GM12878 (cell line): ENCODE results near the gene FBXL19. TPM values are rescaled to one million over a fixed set of nuclear protein-coding genes. Genes with fewer than 3 reads are reported as not detected.

Source experiments
- ATAC-seq: fragments of 200-7000 bp; cut with Tn5 transposase; 3 replicates; pipeline ENCODE4 v1.9.1; 2020; ENCODE audit warnings: mild to moderate bottlenecking, moderate library complexity
- BruUV-seq: library from RNA; stranded (reverse); fragments of 400-500 nt; replicated peaks from 2 replicates; lab custom pipeline; 2021; lab: Mats Ljungman, UMichigan
- CTCF ChIA-PET: fragments of 300-600 bp; sonication (Branson Sonifier 250); formaldehyde crosslinking; extraction: SDS; loops from one replicate; lab custom pipeline; 2021; ENCODE audit warnings: inconsistent platforms; lab: Yijun Ruan, JAX
- POLR2A ChIA-PET: fragments of 350-600 bp; formaldehyde crosslinking; extraction: SDS; loops from one replicate; lab custom pipeline; 2021; ENCODE audit warnings: inconsistent platforms; lab: Charles Lee
- RAD21 ChIA-PET: fragments of 300-600 bp; sonication (Branson Sonifier 250); formaldehyde crosslinking; loops from one replicate; lab custom pipeline; 2023; ENCODE audit warnings: antibody characterized with exemption; ENCODE audit not compliant: unreplicated experiment; lab: Charles Lee
- SMC1A ChIA-PET: fragments of 300-600 bp; sonication (Branson Sonifier 250); formaldehyde crosslinking; loops from one replicate; lab custom pipeline; 2023; ENCODE audit not compliant: unreplicated experiment, uncharacterized antibody; lab: Charles Lee
- DNase-seq: peaks from one replicate; pipeline ENCODE4 v3.0.0-alpha.2; 2011; ENCODE audit warnings: low read depth, low spot score
- FAIRE-seq: peaks from 3 replicates; lab custom pipeline; 2011; peaks lifted over from hg19 to GRCh38; lab: Jason Lieb, UNC
- H2AFZ ChIP-seq: 2 replicates; pipeline ENCODE4 v1.6.0; 2011; ENCODE audit warnings: low read depth, low read length, control low read depth; ENCODE audit not compliant: control insufficient read depth
- H3K27ac ChIP-seq: 2 replicates; pipeline ENCODE4 v1.5.1; 2011; ENCODE audit warnings: control low read depth; ENCODE audit not compliant: control insufficient read depth, insufficient read depth
- H3K27me3 ChIP-seq, 2 experiments: replicated peaks in 1 of 2; 2 replicates each; pipeline versions ENCODE4 v1.6.0 to v1.6.1; 2011; ENCODE audit warnings: low read length in 1 of 2; ENCODE audit not compliant: control insufficient read depth in 2 of 2, insufficient read depth in 2 of 2
- H3K36me3 ChIP-seq, 2 experiments: 2 replicates each; pipeline ENCODE4 v1.5.1; 2011; ENCODE audit warnings: low read length in 1 of 2; ENCODE audit not compliant: control insufficient read depth in 2 of 2, insufficient read depth in 2 of 2
- H3K4me1 ChIP-seq: 2 replicates; pipeline ENCODE4 v1.6.1; 2011; ENCODE audit warnings: mild to moderate bottlenecking, low read length, moderate library complexity, mixed read lengths; ENCODE audit not compliant: control insufficient read depth, insufficient read depth
- H3K4me2 ChIP-seq: 2 replicates; pipeline ENCODE4 v1.6.0; 2011; ENCODE audit warnings: control low read depth; ENCODE audit not compliant: control insufficient read depth, insufficient read depth
- H3K4me3 ChIP-seq: fragments of 200-600 bp; sonication (generic); 2 replicates; pipeline ENCODE4 v1.5.1; 2016
- H3K79me2 ChIP-seq: 2 replicates; pipeline ENCODE4 v1.6.0; 2011; ENCODE audit warnings: low read length; ENCODE audit not compliant: control insufficient read depth, insufficient read depth
- H3K9ac ChIP-seq: 2 replicates; pipeline ENCODE4 v1.8.0; 2011; ENCODE audit warnings: low read length, control low read depth, mixed read lengths; ENCODE audit not compliant: control insufficient read depth, insufficient read depth
- H3K9me3 ChIP-seq: replicated peaks from 3 replicates; pipeline ENCODE4 v1.5.1; 2011; ENCODE audit warnings: mild to moderate bottlenecking, low read length; ENCODE audit not compliant: control insufficient read depth, insufficient read depth
- H4K20me1 ChIP-seq: 2 replicates; pipeline ENCODE4 v1.6.0; 2011; ENCODE audit not compliant: control insufficient read depth, insufficient read depth
- CBX5 ChIP-seq: sonication (generic); IDR thresholded peaks from 2 replicates; pipeline ENCODE4 v1.6.1; 2016; ENCODE audit warnings: low read depth, moderate library complexity, mild to moderate bottlenecking, inconsistent platforms
- DPF2 ChIP-seq: fragments of 450-650 bp; IDR thresholded peaks from 2 replicates; pipeline ENCODE4 v1.6.1; 2017; ENCODE audit warnings: mild to moderate bottlenecking
- ETV6 ChIP-seq, 2 experiments: fragments of 450-650 bp in 1 of 2; IDR thresholded peaks in 1 of 2; conservative IDR thresholded peaks in 1 of 2; 2 replicates each; pipeline ENCODE4 v1.6.1; 2014; ENCODE audit warnings: antibody characterized with exemption in 1 of 2, borderline replicate concordance in 1 of 2, low read depth in 1 of 2, mild to moderate bottlenecking in 1 of 2, moderate library complexity in 1 of 2
- IKZF1 ChIP-seq: fragments of 450-650 bp; conservative IDR thresholded peaks from 2 replicates; pipeline ENCODE4 v1.6.1; 2017; ENCODE audit warnings: antibody characterized with exemption, mild to moderate bottlenecking
- IRF4 ChIP-seq: IDR thresholded peaks from 2 replicates; pipeline ENCODE4 v1.6.1; 2011; ENCODE audit warnings: low read depth, low read length
- LARP7 ChIP-seq: fragments of 450-650 bp; IDR thresholded peaks from 2 replicates; pipeline ENCODE4 v1.6.1; 2017; ENCODE audit warnings: mild to moderate bottlenecking
- MTA3 ChIP-seq: IDR thresholded peaks from 2 replicates; pipeline ENCODE4 v1.6.1; 2012; ENCODE audit warnings: low read length, inconsistent platforms, borderline replicate concordance
- NR2F1 ChIP-seq: fragments of 450-650 bp; conservative IDR thresholded peaks from 2 replicates; pipeline ENCODE4 v1.6.1; 2017; ENCODE audit warnings: mild to moderate bottlenecking
- RUNX3 ChIP-seq: IDR thresholded peaks from 2 replicates; pipeline ENCODE4 v1.6.1; 2012; ENCODE audit warnings: low read length, inconsistent platforms
- ZSCAN29 ChIP-seq: fragments of 450-650 bp; IDR thresholded peaks from 2 replicates; pipeline ENCODE4 v1.6.1; 2017; ENCODE audit warnings: mild to moderate bottlenecking, moderate library complexity
- ZZZ3 ChIP-seq: IDR thresholded peaks from 2 replicates; pipeline ENCODE4 v1.6.1; 2011; ENCODE audit warnings: low read depth; ENCODE audit not compliant: control insufficient read depth, insufficient read length
- WGBS: methylation state at CpG from one replicate; pipeline ENCODE4 v1.1.6; 2016; ENCODE audit warnings: low lambda C conversion rate; ENCODE audit not compliant: insufficient replicate concordance, insufficient coverage; ENCODE audit errors: missing lambda C conversion rate; 5-methylcytosine and 5-hydroxymethylcytosine counted together
- in situ Hi-C: fragments of 300-500 bp; cut with MboI; formaldehyde crosslinking; loops from 9 replicates; pipeline ENCODE4 v1.14.3; 2018; ENCODE audit warnings: mixed read lengths
- intact Hi-C: fragments of 100-400 bp; cut with micrococcal nuclease; formaldehyde crosslinking; loops from one replicate; pipeline ENCODE4 v1.14.2; 2022; ENCODE audit not compliant: unreplicated experiment
- polyA plus RNA-seq, 11 experiments: library from polyadenylated mRNA; depleted of rRNA in 4 of 11; unstranded in 6 of 11; stranded (reverse) in 5 of 11; fragments of >200 nt; fragmentation: Nextera tagmentation in 4 of 11; fragmentation: Illumina TruSeq in 1 of 11; extraction: Ambion mirVana in 4 of 11; extraction: Trizol in 1 of 11; gene quantifications; 1 replicate in 1 of 11; 2 replicates in 10 of 11; pipeline versions ENCODE4 v1.2.1 to v1.2.3, GENCODE V29; 2011 to 2016; ENCODE audit warnings: inconsistent platforms in 2 of 11, missing spikeins in 2 of 11, low read depth in 1 of 11
- total RNA-seq, 4 experiments: library from RNA; depleted of rRNA in 3 of 4; stranded (reverse); fragments of >200 nt in 3 of 4; fragmentation: Illumina TruSeq in 1 of 4; extraction: Trizol in 1 of 4; gene quantifications; 2 replicates each; pipeline versions ENCODE4 v1.2.1 to v1.2.3, GENCODE V29; 2013 to 2021
- TF ChIP-seq, protein P1 (sequence below): fragments of 450-650 bp; IDR thresholded peaks from 2 replicates; pipeline ENCODE4 v1.6.1; 2017; ENCODE audit warnings: antibody characterized with exemption, mild to moderate bottlenecking, moderate library complexity
- TF ChIP-seq, protein P2 (sequence below): fragments of 450-650 bp; formaldehyde crosslinking; IDR thresholded peaks from 2 replicates; pipeline ENCODE4 v1.5.0; 2022; ENCODE audit warnings: mild to moderate bottlenecking, missing genetic modification characterization

The FBXL19 gene
- total and polyA plus RNA-seq, 10 of the 15 experiments (the other 5 are each of a cell fraction or from before 2014, with no cell fraction given), result 0.02 to 32.1 (median 6.8) TPM; not detected in 1

DNA sequence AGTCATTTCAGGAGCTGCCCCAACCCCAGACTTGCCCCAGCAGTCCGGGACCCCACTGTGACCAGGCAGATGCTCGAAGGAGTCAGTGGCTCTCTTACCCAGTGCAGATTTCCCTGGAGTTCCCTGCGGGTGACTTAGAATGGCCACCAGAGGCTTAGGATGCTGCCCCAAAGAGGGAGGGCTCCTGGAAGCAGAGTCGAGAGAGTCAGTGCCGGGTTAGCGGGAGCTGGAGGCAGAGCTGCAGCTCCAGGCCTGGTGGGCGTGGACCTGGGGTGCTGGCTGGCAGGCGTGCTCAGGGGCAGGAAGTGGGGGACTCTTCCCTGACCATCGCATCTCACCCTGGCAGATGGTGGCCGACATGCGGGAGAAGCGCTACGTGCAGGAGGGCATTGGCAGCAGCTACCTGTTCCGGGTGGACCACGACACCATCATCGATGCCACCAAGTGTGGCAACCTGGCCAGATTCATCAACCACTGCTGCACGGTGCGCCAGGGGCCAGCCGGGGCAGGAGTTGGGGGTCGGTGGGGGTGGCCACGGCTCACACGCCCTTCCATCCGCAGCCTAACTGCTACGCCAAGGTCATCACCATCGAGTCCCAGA is 60.0 kb downstream of the FBXL19 start:
- FAIRE-seq (no peak), ATAC-seq (no peak), DNase-seq (no peak)
- no peaks in the 10 kb centered on the region for H3K27me3 ChIP-seq
- no peaks in the 10 kb centered on the region for H3K79me2 ChIP-seq
- H3K27ac ChIP-seq, result no peak overlapping the region
- H3K4me2 ChIP-seq, result no peak overlapping the region
- in situ Hi-C loops, result loop anchor here (25.0 kb wide), 1 partner anchor 454 kb away; the partner anchor contains the start of genes COX6A2 and ZNF843
- ChIA-PET POLR2A (interaction anchor here (0.5 to 1.1 kb wide), 2 partner anchors 11 to 436 kb away, joined by 3 read pairs; no protein-coding TSS in a partner anchor), CTCF (interaction anchor here (0.9 to 2.8 kb wide), 11 partner anchors 14 to 460 kb away, joined by 3 to 14 read pairs (median 8); partner anchors contain the start of genes KAT8 and ZNF843), SMC1A (interaction anchor here (1.3 to 2.1 kb wide), 3 partner anchors 109 to 159 kb away, joined by 4 to 5 read pairs (median 4); no protein-coding TSS in a partner anchor), RAD21 (interaction anchor here (1.0 to 2.9 kb wide), 5 partner anchors 15 to 350 kb away, joined by 3 to 25 read pairs (median 5); partner anchors contain the start of gene VKORC1)
- H3K9ac ChIP-seq, result no peak overlapping the region
- no peaks in the 10 kb centered on the region for H3K9me3 ChIP-seq
- no peak overlapping the region for H3K4me3 ChIP-seq
- intact Hi-C loops, result no loop called here
- 86% methylated on average over 25 of the region's 25 CpGs for WGBS
- no TSS peak for BruUV-seq
- H3K4me1 ChIP-seq, result no peaks in the 10 kb centered on the region
- TF ChIP-seq, protein P1, sequence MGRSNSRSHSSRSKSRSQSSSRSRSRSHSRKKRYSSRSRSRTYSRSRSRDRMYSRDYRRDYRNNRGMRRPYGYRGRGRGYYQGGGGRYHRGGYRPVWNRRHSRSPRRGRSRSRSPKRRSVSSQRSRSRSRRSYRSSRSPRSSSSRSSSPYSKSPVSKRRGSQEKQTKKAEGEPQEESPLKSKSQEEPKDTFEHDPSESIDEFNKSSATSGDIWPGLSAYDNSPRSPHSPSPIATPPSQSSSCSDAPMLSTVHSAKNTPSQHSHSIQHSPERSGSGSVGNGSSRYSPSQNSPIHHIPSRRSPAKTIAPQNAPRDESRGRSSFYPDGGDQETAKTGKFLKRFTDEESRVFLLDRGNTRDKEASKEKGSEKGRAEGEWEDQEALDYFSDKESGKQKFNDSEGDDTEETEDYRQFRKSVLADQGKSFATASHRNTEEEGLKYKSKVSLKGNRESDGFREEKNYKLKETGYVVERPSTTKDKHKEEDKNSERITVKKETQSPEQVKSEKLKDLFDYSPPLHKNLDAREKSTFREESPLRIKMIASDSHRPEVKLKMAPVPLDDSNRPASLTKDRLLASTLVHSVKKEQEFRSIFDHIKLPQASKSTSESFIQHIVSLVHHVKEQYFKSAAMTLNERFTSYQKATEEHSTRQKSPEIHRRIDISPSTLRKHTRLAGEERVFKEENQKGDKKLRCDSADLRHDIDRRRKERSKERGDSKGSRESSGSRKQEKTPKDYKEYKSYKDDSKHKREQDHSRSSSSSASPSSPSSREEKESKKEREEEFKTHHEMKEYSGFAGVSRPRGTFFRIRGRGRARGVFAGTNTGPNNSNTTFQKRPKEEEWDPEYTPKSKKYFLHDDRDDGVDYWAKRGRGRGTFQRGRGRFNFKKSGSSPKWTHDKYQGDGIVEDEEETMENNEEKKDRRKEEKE, result no peak
- TF ChIP-seq NR2F1 (no peak), RUNX3 (no peak), MTA3 (no peak), DPF2 (no peak), IKZF1 (no peak), IRF4 (no peak), LARP7 (no peak), CBX5 (no peak), ZSCAN29 (no peak), ZZZ3 (no peak), ETV6 (conservative IDR thresholded peaks at IDR 0.05 in 1 of 2, IDR thresholded peaks at IDR 0.05 in 1 of 2; ENCODE audit: borderline replicate concordance in 1 of 2, low read depth in 1 of 2) (no peak)
- TF ChIP-seq, protein P2, sequence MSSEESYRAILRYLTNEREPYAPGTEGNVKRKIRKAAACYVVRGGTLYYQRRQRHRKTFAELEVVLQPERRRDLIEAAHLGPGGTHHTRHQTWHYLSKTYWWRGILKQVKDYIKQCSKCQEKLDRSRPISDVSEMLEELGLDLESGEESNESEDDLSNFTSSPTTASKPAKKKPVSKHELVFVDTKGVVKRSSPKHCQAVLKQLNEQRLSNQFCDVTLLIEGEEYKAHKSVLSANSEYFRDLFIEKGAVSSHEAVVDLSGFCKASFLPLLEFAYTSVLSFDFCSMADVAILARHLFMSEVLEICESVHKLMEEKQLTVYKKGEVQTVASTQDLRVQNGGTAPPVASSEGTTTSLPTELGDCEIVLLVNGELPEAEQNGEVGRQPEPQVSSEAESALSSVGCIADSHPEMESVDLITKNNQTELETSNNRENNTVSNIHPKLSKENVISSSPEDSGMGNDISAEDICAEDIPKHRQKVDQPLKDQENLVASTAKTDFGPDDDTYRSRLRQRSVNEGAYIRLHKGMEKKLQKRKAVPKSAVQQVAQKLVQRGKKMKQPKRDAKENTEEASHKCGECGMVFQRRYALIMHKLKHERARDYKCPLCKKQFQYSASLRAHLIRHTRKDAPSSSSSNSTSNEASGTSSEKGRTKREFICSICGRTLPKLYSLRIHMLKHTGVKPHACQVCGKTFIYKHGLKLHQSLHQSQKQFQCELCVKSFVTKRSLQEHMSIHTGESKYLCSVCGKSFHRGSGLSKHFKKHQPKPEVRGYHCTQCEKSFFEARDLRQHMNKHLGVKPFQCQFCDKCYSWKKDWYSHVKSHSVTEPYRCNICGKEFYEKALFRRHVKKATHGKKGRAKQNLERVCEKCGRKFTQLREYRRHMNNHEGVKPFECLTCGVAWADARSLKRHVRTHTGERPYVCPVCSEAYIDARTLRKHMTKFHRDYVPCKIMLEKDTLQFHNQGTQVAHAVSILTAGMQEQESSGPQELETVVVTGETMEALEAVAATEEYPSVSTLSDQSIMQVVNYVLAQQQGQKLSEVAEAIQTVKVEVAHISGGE, result no peak
- H4K20me1 ChIP-seq, result no peaks in the 10 kb centered on the region
- peaks cover 5 to 34% of the 10 kb centered on the region in 2 experiments for H3K36me3 ChIP-seq
- H2AFZ ChIP-seq, result no peak overlapping the region
